Fibroblast of lung (primary cell): ENCODE measurements around the gene PRTN3. TPM values are rescaled to one million over a fixed set of nuclear protein-coding genes. Genes with fewer than 3 reads are reported as not detected.

Experiments used
- DNase-seq, 2 donors: peaks; one replicate each; pipeline versions ENCODE4 v3.0.0 to v3.0.0-alpha.2; 2010; ENCODE audit warnings: low read depth in 2 of 2
- H2AFZ ChIP-seq: 2 replicates; pipeline ENCODE4 v1.5.1; 2012; ENCODE audit warnings: low read length, control low read depth, inconsistent platforms
- H3K27ac ChIP-seq: 2 replicates; pipeline ENCODE4 v1.5.1; 2011; ENCODE audit warnings: low read length, control low read depth; ENCODE audit not compliant: insufficient read depth
- H3K27me3 ChIP-seq: 2 replicates; pipeline ENCODE4 v1.5.1; 2011; ENCODE audit warnings: mild to moderate bottlenecking, low read length; ENCODE audit not compliant: control insufficient read depth, insufficient read depth
- H3K36me3 ChIP-seq: 2 replicates; pipeline ENCODE4 v1.5.1; 2011; ENCODE audit warnings: low read length; ENCODE audit not compliant: control insufficient read depth, insufficient read depth
- H3K4me1 ChIP-seq: 2 replicates; pipeline ENCODE4 v1.5.1; 2011; ENCODE audit warnings: low read length; ENCODE audit not compliant: control insufficient read depth, insufficient read depth; ENCODE audit errors: extremely low read depth
- H3K4me2 ChIP-seq: 2 replicates; pipeline ENCODE4 v1.5.1; 2011; ENCODE audit warnings: low read length, control low read depth; ENCODE audit not compliant: insufficient read depth; ENCODE audit errors: extremely low read depth
- H3K4me3 ChIP-seq, 4 experiments: fragments of 200-600 bp in 1 of 4; sonication (generic) in 1 of 4; replicated peaks in 1 of 4; 2 replicates each; pipeline ENCODE4 v1.5.1; 2011 to 2016; ENCODE audit warnings: low read length in 4 of 4, low read depth in 3 of 4, mild to moderate bottlenecking in 3 of 4, control low read depth in 2 of 4, inconsistent platforms in 1 of 4, mixed read lengths in 1 of 4; ENCODE audit not compliant: insufficient read depth in 1 of 4; ENCODE audit errors: control extremely low read depth in 1 of 4
- H3K79me2 ChIP-seq: 2 replicates; pipeline ENCODE4 v1.5.1; 2012; ENCODE audit warnings: mild to moderate bottlenecking, low read length, inconsistent platforms; ENCODE audit not compliant: control insufficient read depth, insufficient read depth
- H3K9ac ChIP-seq: 2 replicates; pipeline ENCODE4 v1.5.1; 2011; ENCODE audit warnings: mild to moderate bottlenecking, low read length, control low read depth; ENCODE audit not compliant: insufficient read depth
- H3K9me3 ChIP-seq: 2 replicates; pipeline ENCODE4 v1.5.1; 2012; ENCODE audit warnings: low read depth, low read length; ENCODE audit not compliant: control insufficient read depth, insufficient read depth
- H4K20me1 ChIP-seq: 2 replicates; pipeline ENCODE4 v1.5.1; 2011; ENCODE audit warnings: low read length; ENCODE audit not compliant: control insufficient read depth, insufficient read depth; ENCODE audit errors: extremely low read depth
- EZH2 ChIP-seq: IDR thresholded peaks from 2 replicates; pipeline ENCODE4 v1.5.1; 2012; ENCODE audit warnings: low read length, control low read depth, mild to moderate bottlenecking; ENCODE audit errors: missing control alignments
- polyA plus RNA-seq, 2 donors: library from polyadenylated mRNA; depleted of rRNA in 1 of 2; stranded (reverse) in 1 of 2; unstranded in 1 of 2; fragments of >200 nt; gene quantifications; 2 replicates each; pipeline ENCODE4 v1.2.1, GENCODE V29; 2011 to 2012; ENCODE audit warnings: missing spikeins in 1 of 2
- total RNA-seq: library from RNA; depleted of rRNA; stranded (reverse); fragments of >200 nt; gene quantifications from 2 replicates; pipeline ENCODE4 v1.2.1, GENCODE V29; 2014
- TF ChIP-seq, protein P1 (sequence below), 2 donors: IDR thresholded peaks in 1 of 2; conservative IDR thresholded peaks in 1 of 2; 1 replicate in 1 of 2; 2 replicates in 1 of 2; pipeline ENCODE4 v1.5.1; 2011 to 2012; ENCODE audit warnings: low read length in 2 of 2, control low read depth in 1 of 2, inconsistent platforms in 1 of 2, low read depth in 1 of 2, mild to moderate bottlenecking in 1 of 2

The PRTN3 gene
- total and polyA plus RNA-seq, 2 donors (not counting 1 experiment from before 2014, with no cell fraction given) = not detected

DNA sequence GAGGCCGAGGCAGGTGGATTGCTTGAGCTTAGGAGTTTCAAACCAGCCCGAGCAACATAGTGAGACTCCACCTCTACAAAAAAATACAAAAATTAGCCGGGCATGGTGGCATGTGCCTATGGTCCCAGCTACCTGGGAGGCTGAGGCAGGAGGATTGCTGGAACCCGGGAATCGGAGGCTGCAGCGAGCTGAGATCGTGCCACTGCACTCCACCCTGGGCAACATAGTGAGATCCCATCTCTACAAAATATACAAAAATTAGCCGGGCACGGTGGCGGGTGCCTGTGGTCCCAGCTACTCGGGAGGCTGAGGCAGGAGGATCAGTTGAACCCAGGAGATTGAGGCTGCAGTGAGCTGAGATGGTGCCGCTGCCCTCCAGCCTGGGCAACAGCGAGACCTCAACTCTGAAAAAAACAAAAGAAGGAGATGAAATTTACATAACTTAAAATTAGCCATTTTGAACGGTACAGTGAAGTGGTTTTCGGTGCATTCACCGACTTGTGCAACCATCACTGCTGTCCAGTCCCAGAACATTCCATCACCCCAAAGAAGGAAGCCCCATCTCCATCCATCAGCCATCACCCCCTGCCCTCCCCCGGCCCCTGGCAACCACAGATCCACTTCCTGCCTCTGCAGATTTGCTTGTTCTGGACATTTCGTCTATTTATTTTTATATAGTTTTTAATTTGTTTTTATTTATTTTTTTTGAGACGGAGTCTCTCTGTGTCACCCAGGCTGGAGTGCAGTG lies 14.7 kb upstream of the PRTN3 start:
- H3K9ac ChIP-seq = no peak overlapping the region
- H3K27me3 ChIP-seq = no peaks in the 10 kb centered on the region
- TF ChIP-seq, protein P1, sequence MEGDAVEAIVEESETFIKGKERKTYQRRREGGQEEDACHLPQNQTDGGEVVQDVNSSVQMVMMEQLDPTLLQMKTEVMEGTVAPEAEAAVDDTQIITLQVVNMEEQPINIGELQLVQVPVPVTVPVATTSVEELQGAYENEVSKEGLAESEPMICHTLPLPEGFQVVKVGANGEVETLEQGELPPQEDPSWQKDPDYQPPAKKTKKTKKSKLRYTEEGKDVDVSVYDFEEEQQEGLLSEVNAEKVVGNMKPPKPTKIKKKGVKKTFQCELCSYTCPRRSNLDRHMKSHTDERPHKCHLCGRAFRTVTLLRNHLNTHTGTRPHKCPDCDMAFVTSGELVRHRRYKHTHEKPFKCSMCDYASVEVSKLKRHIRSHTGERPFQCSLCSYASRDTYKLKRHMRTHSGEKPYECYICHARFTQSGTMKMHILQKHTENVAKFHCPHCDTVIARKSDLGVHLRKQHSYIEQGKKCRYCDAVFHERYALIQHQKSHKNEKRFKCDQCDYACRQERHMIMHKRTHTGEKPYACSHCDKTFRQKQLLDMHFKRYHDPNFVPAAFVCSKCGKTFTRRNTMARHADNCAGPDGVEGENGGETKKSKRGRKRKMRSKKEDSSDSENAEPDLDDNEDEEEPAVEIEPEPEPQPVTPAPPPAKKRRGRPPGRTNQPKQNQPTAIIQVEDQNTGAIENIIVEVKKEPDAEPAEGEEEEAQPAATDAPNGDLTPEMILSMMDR (conservative IDR thresholded peaks at IDR 0.05 in 1 of 2, IDR thresholded peaks at IDR 0.05 in 1 of 2; ENCODE audit: low read depth in 1 of 2, low read length in 2 of 2) = no peak
- TF ChIP-seq EZH2 = no peak
- no peaks in the 10 kb centered on the region for H3K36me3 ChIP-seq
- peak in 1 of 2 donors; percentile 68 for DNase-seq
- no peaks in the 10 kb centered on the region for H3K4me1 ChIP-seq
- H3K27ac ChIP-seq = no peak overlapping the region
- H3K79me2 ChIP-seq = no peaks in the 10 kb centered on the region
- no peak overlapping the region for H3K4me2 ChIP-seq
- H3K4me3 ChIP-seq = no peak overlapping the region
- no peaks in the 10 kb centered on the region for H3K9me3 ChIP-seq
- no peak overlapping the region for H2AFZ ChIP-seq
- no peaks in the 10 kb centered on the region for H4K20me1 ChIP-seq

DNA sequence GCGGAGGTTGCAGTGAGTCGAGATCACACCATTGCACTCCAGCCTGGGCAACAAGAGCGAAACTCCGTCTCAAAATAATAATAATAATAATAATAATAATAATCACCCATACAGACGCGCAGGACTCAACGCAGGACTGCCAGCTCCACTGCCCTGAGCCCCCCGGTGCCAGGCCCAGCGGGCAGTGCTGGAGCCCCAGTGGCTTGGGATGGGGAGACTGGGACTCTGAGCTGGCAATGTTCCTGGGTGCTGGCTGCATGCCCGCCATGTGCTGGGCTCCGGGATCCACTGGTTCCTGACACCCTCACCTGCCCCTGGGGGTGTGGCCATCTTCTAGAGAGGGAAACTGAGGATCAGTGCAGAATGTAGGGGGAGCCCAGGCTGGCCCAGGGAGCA lies 13.5 kb upstream of the PRTN3 start:
- DNase-seq = no peak
- no peak overlapping the region for H3K4me3 ChIP-seq
- H3K36me3 ChIP-seq = no peaks in the 10 kb centered on the region
- H3K4me2 ChIP-seq = no peak overlapping the region
- H3K4me1 ChIP-seq = no peaks in the 10 kb centered on the region
- H3K27me3 ChIP-seq = no peaks in the 10 kb centered on the region
- no peak overlapping the region for H3K9ac ChIP-seq
- TF ChIP-seq, protein P1 (conservative IDR thresholded peaks at IDR 0.05 in 1 of 2, IDR thresholded peaks at IDR 0.05 in 1 of 2; ENCODE audit: low read depth in 1 of 2, low read length in 2 of 2) = no peak
- TF ChIP-seq EZH2 = no peak
- no peak overlapping the region for H3K27ac ChIP-seq
- H3K79me2 ChIP-seq = no peaks in the 10 kb centered on the region
- H4K20me1 ChIP-seq = no peaks in the 10 kb centered on the region
- no peak overlapping the region for H2AFZ ChIP-seq
- no peaks in the 10 kb centered on the region for H3K9me3 ChIP-seq

DNA sequence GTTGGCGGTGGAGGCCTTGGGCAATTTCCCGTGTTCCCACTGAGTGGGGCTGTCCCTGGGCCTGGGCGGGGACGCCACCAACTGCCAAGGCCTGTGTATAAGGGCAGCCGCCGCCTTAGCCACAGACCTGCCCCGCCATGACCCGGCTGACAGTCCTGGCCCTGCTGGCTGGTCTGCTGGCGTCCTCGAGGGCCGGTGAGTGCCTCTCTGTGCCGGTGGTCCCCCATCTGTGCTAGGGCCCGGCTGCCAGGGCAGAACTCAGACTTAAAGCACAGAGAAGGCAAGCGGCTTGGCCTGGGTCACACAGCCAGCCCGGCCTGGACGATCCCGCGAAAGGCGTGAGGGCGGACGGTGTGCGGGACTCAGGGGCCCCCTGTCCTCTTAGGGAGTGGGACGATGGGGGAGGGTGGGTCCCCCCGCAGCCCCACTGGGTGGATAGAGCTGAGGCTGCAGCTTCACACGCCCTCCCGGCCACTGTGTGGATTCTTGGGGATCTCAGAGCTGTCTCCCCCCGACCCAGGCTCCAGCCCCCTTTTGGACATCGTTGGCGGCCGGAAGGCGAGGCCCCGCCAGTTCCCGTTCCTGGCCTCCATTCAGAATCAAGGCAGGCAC lies 13.0 kb upstream of the PRTN3 start, which contains the start of gene AZU1:
AZU1 (plus strand) TSS at position 128 of the 612 bp plus-strand sequence; CDS start at position 138, 10 bp downstream.
- H3K4me2 ChIP-seq = no peak within 1 kb of the TSS

More for the DNA sequence above, 13.0 kb upstream of the PRTN3 start, which contains the start of gene AZU1:
- Histone ChIP-seq H4K20me1 (no peaks in the 10 kb centered on the region), H3K9me3 (no peaks in the 10 kb centered on the region), H3K79me2 (no peaks in the 10 kb centered on the region), H3K9ac (no peak within 1 kb of the TSS), H3K4me3 (no peak within 1 kb of the TSS), H2AFZ (no peak within 1 kb of the TSS), H3K27ac (no peak within 1 kb of the TSS), H3K36me3 (no peaks in the 10 kb centered on the region), H3K4me1 (no peaks in the 10 kb centered on the region), H3K27me3 (no peaks in the 10 kb centered on the region)
- TF ChIP-seq EZH2 = no peak
- TF ChIP-seq, protein P1 (conservative IDR thresholded peaks at IDR 0.05 in 1 of 2, IDR thresholded peaks at IDR 0.05 in 1 of 2; ENCODE audit: low read depth in 1 of 2, low read length in 2 of 2) = no peak
- peak in 1 of 2 donors; percentile 34 for DNase-seq
